ENCODE data around the gene HCN1.
"Not testable (repeated sequence)": the region's sequence is repeated elsewhere in the genome, so short reads cannot be mapped to it uniquely, and the experiment has no call there.

Gene HCN1

GRCh38 chr5:45617859-45618416, 78.2 kb downstream of the HCN1 start:
- DNase-seq (ENCODE audit: low read depth) = no peak

DNA sequence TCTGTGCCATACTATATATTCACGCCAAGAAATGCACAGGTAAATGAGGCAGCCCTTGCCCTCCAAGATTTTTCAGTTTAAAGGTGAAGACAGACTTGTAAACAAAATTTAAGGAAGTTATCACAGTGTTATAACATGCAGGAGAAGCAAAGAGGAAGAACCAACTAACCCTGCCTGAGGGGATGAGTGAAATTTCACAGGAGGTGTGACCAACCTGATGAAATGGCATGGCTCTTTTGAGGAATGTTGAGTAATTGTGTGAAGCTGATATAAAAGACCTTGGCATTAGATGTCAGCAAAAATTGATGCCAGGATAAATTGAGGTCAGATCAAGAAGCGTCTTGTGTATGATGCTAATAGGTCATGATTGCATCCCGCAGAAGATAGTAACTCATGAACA, 86.5 kb downstream of the HCN1 start:
- DNase-seq (ENCODE audit: low read depth) = no peak

GRCh38 chr5:45604092-45604491, 92.1 kb downstream of the HCN1 start:
- DNase-seq (ENCODE audit: low read depth) = no peak

GRCh38 chr5:45601424-45601823, 94.8 kb downstream of the HCN1 start:
- DNase-seq (ENCODE audit: low read depth) = no peak

DNA sequence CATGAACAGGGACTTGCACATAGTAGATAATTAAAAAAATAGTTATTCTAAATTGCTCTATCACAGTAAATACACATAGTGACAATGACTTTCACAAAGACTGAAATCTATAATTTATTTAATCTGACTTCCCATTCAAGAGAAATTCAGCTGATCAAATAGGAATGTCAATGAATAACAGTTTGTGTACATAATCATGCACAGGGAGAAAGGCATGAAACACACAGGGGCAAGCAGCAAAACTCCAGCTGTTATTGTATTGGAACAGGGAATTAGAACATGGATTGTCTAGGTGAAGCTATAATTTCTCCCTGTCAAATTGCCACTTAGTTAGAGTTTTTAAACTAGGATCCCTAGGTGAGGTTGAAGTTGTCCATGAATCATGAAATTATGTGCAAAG, 99.9 kb downstream of the HCN1 start:
- DNase-seq (ENCODE audit: low read depth) = no peak

GRCh38 chr5:45586001-45586400, 110.2 kb downstream of the HCN1 start:
- DNase-seq (ENCODE audit: low read depth) = not testable (repeated sequence)

DNA sequence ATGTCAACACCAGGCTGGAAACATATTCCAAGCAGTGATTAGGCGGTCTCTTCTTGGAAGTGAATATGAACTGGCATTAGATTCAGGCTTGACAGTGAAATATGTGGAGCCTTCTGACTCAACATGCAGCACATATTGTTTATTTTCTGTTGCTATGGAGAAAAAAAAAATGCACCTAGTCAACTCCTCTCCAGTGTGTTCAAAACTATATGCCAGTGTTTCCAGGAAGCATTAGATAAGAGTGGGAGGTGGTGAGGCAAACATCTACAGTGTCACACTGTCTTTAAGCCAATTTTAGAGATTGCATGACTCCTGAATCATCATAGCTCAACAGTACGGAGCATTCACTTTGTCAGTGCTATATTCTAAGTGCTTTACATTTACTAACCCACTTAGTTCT, 117.9 kb downstream of the HCN1 start:
- DNase-seq (ENCODE audit: low read depth) = no peak

GRCh38 chr5:45568813-45569212, 127.4 kb downstream of the HCN1 start:
- DNase-seq (ENCODE audit: low read depth) = no peak

GRCh38 chr5:45542421-45542820, 153.8 kb downstream of the HCN1 start:
- no peak for DNase-seq (ENCODE audit: low read depth)

GRCh38 chr5:45533663-45534062, 162.5 kb downstream of the HCN1 start:
- no peak for DNase-seq (ENCODE audit: low read depth)

DNA sequence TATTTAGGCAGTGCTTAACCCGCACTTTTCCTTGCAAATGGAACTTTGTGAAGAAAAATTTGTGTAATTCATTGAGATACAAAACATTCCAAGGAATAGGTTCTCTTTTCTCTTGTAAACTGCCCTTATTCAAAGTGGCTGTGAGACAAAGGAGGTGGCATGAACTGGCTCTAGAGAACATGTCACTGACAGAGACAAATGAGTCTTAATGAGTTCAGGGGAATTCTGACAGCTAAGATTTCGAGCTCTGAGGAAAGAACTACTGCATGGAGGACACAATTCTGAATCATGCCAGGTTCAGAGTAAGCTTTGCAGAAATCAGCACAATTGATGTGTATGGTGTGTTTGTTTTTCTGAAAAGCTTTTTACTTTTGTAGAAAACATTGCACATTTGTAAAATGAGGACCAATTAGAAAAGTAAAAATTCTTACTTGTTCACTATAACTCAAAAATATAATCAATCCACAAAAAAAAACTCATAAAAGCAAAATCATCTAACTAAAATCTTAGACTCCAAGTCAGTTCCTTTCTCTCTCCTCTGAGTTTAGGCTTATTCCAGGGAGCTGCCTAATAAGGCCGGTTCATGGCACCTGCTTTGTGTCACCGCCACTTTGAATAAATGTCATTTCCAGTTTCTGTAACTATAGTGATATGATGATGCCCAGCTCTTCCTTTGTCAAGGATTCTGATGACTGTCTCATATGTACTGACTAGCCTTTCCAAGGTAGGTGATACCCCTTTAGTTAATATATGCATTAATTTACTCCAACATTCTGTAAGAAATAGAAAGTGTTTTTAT, 163.2 kb downstream of the HCN1 start:
- no peak for DNase-seq (ENCODE audit: low read depth)

DNA sequence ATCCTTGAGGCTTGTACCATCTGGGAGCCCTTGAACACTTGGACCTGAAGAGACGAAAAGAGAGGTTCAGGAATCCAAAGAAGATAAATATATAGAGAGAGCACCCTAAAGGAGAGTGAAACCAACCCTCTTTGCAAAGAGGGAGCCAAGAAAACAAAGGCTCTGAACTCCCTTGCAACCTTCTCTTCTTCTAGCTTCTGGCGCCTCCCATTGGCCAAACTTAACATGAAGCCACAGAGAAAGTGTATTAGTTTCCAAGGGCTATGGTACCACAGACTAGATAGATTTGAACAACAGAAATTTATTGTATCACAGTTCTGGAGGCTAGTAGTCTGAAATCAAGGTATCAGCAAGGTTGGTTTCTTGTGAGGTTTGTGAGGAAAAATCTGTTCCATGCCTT, 175.1 kb downstream of the HCN1 start:
- no peak for DNase-seq (ENCODE audit: low read depth)

DNA sequence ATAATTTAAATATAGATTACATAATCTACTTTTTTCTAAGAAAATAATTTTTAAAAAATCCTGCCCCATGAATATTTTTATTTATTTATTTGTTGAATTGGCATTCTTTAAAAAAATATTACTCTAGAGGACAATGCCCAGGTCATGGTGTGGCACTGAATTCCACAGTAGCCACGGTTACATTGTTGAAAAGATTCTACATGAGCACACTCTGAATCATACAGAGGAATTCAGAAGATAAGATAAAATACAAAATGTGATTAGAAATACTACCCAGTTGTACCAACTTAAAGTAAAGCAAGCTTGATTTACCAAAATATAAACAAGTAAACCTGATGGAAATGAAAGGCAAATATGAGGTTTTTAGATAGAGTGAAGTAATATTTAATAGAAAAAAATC, 183.7 kb downstream of the HCN1 start:
- DNase-seq (ENCODE audit: low read depth) = no peak

- no peak for DNase-seq (ENCODE audit: low read depth)
These were observed 186.8 kb downstream of the HCN1 start for GRCh38 chr5:45509371-45509770.

DNA sequence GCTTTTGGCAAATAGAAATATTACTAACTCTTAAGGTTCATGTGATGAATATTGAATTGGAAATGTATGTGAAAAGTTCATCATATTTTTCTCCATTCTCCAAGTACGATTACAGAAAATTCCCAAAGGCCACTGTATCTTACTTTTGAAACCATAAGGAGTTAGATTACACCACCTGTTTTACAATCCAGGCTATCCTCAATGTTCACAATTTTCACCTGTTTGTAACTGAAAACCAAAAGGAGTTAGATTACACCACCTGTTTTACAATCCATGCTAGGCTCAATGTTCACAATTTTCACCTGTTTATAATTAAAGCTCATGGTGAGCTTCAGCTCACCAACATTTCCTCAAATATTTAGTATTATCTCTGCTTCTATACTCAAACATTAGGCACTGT, 188.0 kb downstream of the HCN1 start:
- no peak for DNase-seq (ENCODE audit: low read depth)

DNA sequence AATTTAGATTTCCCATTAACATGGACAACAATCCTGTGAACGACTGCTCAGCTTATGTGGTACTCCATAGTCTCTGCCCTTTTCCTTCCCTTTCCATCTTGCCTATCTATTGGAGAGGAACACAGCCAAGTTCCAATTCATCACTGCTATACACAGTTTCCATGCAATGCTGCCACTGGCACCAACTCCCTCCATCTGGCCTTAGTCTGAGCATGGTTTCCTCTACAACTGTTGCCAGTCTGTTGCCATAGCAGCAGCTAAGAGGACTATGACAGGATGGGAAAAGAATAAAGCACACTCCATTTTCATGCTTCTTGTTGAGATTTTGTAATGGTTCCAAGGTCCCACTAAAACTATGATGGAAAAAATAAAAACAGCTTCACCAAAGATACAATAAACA, 189.0 kb downstream of the HCN1 start:
- DNase-seq (ENCODE audit: low read depth) = no peak

- not testable (repeated sequence) for DNase-seq (ENCODE audit: low read depth)
These were observed 197.2 kb downstream of the HCN1 start for GRCh38 chr5:45499006-45499405.

DNA sequence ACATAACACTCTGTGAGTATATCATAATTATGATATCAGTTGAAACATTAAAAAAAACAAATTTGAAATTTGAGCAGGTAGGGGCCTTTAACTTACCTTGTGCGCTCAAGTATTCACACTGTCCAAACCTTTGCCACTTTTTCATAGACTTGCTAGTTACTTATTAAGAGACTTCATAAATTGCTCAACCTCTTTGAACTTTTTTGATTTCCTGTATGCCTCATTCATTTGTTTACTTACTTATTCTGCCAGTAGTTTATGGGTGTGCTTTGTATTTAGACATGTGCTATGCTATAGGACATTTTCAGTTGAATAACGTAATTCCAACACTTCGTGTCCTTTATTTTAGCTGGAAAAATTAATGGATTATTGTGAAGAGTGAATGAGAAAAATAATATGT, 204.8 kb downstream of the HCN1 start:
- DNase-seq (ENCODE audit: low read depth) = no peak

DNA sequence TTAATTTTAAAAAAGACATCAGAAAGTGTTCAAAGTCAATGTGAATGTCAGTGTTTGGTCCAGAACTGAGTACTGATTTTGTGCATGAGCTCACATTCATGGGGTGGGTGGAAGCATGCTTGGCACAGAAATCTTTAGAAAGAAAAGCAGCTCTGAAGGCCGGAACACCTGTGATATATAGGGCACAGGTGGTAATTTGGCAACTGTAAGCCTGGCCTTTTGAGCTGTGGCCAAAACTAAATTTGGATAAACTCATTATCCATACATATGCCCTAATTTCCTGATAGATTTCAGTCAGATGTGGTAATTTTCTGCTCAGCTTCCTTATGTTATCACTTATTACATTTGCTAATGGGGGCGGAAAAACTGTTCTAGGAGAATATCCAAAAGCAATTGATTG, 211.4 kb downstream of the HCN1 start:
- no peak for DNase-seq (ENCODE audit: low read depth)

DNA sequence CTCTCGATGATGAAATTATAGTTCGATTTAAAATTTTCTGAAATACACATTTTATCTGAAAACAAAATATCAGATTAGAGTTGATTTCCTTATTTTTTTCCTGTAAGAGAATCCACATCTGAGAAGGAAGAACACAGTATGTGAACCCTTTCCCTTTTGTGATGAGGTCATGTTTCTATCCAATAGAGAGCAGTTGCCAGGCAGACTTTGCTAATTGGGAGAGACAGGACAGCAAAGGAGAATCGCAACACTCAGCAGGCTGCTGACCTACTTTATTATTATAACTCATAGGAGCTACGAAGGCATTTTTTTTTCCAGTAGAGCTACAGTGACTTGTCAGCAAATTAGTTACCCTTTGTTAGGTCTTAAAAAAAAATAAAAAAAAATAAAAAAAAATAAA, 242.1 kb downstream of the HCN1 start:
- no peak for DNase-seq (ENCODE audit: low read depth)

DNA sequence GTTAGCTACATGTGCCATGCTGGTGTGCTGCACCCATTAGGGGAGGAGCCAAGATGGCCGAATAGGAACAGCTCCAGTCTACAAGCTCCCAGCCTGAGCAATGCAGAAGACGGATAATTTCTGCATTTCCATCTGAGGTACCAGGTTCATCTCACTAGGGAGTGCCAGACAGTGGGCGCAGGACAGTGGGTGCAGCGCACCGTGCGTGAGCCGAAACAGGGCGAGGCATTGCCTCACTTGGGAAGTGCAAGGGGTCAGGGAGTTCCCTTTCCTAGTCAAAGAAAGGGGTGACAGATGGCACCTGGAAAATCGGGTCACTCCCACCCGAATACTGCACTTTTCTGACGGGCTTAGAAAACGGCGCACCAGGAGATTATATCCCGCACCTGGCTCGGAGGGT, 251.3 kb downstream of the HCN1 start:
- not testable (repeated sequence) for DNase-seq (ENCODE audit: low read depth)

DNA sequence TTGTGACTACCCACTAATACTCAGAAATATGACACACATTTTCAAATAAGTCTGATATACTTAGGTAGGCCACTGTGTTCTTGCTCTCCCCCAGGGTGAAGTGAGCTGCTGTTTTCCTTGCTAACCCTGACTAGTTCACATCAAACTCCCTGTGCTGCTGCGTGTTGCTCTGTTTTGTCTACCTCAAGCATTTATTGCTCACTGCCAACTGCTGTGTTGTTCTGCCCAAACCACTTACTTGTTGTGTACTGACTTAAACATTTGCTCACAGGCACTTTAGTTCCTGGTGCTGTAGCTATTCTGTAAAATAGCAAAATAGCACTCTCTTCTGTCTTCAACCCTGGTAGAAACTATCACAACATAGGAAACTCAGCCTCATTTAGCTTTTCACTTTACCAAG, 255.7 kb downstream of the HCN1 start:
- DNase-seq (ENCODE audit: low read depth) = no peak

- DNase-seq (ENCODE audit: low read depth) = no peak
These were observed 258.4 kb downstream of the HCN1 start for GRCh38 chr5:45437752-45438151.
